ENCODE measurements around the gene CHAF1B. TPM values are rescaled to one million over a fixed set of nuclear protein-coding genes. Genes with fewer than 3 reads are reported as not detected.
A peak's percentile ranks its signal among the peaks of the same experiment; 100 is the strongest.

The CHAF1B gene
- total and polyA plus RNA-seq, 9 donors = 1.6 to 3.9 (median 2.7) TPM

- H3K27ac ChIP-seq = peak overlapping the region in 1 of 2 donors; percentile 69
- 27 to 49% (median 36%) methylated on average over 4 of the region's 4 CpGs for WGBS, 3 donors
- no peak for TF ChIP-seq EP300 (IDR thresholded peaks at IDR 0.05)
- no peak for TF ChIP-seq CTCF (IDR thresholded peaks at IDR 0.05)
- no peak for TF ChIP-seq POLR2A (IDR thresholded peaks at IDR 0.05)
- no peaks in the 10 kb centered on the region for H3K27me3 ChIP-seq
- H3K9me3 ChIP-seq = no peaks in the 10 kb centered on the region
- no peak for DNase-seq
- no peak overlapping the region for H3K4me3 ChIP-seq
- intact Hi-C loops (cut with DNase I) = loop anchor here in 1 of 4 donors (5.0 kb wide), 1 partner anchor 666 kb away; no protein-coding TSS in a partner anchor
- no peaks in the 10 kb centered on the region for H3K36me3 ChIP-seq
- peaks cover 7% of the 10 kb centered on the region for H3K4me1 ChIP-seq (ENCODE audit: insufficient read depth)
These were observed 45.6 kb downstream of the CHAF1B start for GRCh38 chr21:36430841-36431240.

- H3K27ac ChIP-seq = no peak overlapping the region
- H3K36me3 ChIP-seq = no peaks in the 10 kb centered on the region
- no peaks in the 10 kb centered on the region for H3K9me3 ChIP-seq
- intact Hi-C loops (cut with DNase I) = loop anchor here in 1 of 4 donors (5.0 kb wide), 1 partner anchor 666 kb away; no protein-coding TSS in a partner anchor
- H3K4me1 ChIP-seq (ENCODE audit: insufficient read depth) = peaks cover 7% of the 10 kb centered on the region
- H3K4me3 ChIP-seq = no peak overlapping the region
- DNase-seq = no peak
- no peaks in the 10 kb centered on the region for H3K27me3 ChIP-seq
- TF ChIP-seq EP300 (IDR thresholded peaks at IDR 0.05) = no peak
- TF ChIP-seq POLR2A (IDR thresholded peaks at IDR 0.05) = no peak
- TF ChIP-seq CTCF (IDR thresholded peaks at IDR 0.05) = no peak
- WGBS, 3 donors = 81 to 88% (median 83%) methylated on average over 4 of the region's 4 CpGs
These were observed 46.1 kb downstream of the CHAF1B start for GRCh38 chr21:36431252-36431651.

- 89 to 92% (median 89%) methylated on average over 7 of the region's 7 CpGs for WGBS, 3 donors
- no peak overlapping the region for H3K27ac ChIP-seq
These were observed 48.0 kb downstream of the CHAF1B start for GRCh38 chr21:36433059-36433709.

GRCh38 chr21:36434144-36434543, 49.0 kb downstream of the CHAF1B start:
- no peak for DNase-seq
- no peak overlapping the region for H3K27ac ChIP-seq

More at GRCh38 chr21:36433059-36433709, 48.0 kb downstream of the CHAF1B start:
- no peak overlapping the region for H3K4me3 ChIP-seq
- H3K36me3 ChIP-seq = no peaks in the 10 kb centered on the region
- no peak for TF ChIP-seq EP300 (IDR thresholded peaks at IDR 0.05)
- no peak for TF ChIP-seq CTCF (IDR thresholded peaks at IDR 0.05)
- no peak for TF ChIP-seq POLR2A (IDR thresholded peaks at IDR 0.05)
- DNase-seq = no peak
- intact Hi-C loops (cut with DNase I) = loop anchor here in 1 of 4 donors (5.0 kb wide), 1 partner anchor 664 kb away; no protein-coding TSS in a partner anchor
- H3K9me3 ChIP-seq = no peaks in the 10 kb centered on the region
- peaks cover 10% of the 10 kb centered on the region for H3K4me1 ChIP-seq (ENCODE audit: insufficient read depth)
- H3K27me3 ChIP-seq = no peaks in the 10 kb centered on the region

More at GRCh38 chr21:36434144-36434543, 49.0 kb downstream of the CHAF1B start:
- no peak overlapping the region for H3K4me3 ChIP-seq
- TF ChIP-seq CTCF (IDR thresholded peaks at IDR 0.05) (no peak), POLR2A (IDR thresholded peaks at IDR 0.05) (no peak), EP300 (IDR thresholded peaks at IDR 0.05) (no peak)
- H3K4me1 ChIP-seq (ENCODE audit: insufficient read depth) = peaks cover 10% of the 10 kb centered on the region
- no peaks in the 10 kb centered on the region for H3K36me3 ChIP-seq
- H3K27me3 ChIP-seq = no peaks in the 10 kb centered on the region
- WGBS, 3 donors = 93 to 96% (median 96%) methylated on average over 6 of the region's 6 CpGs
- intact Hi-C loops (cut with DNase I) = loop anchor here in 1 of 4 donors (5.0 kb wide), 1 partner anchor 663 kb away; no protein-coding TSS in a partner anchor
- H3K9me3 ChIP-seq = no peaks in the 10 kb centered on the region

Data from ovary (tissue), 9 donors.